MM.1S (cell line): ENCODE measurements around the gene ERCC5.
A peak's percentile ranks its signal among the peaks of the same experiment; 100 is the strongest.

ENCODE experiments used
- DNase-seq: peaks from one replicate; pipeline ENCODE4 v3.0.0-alpha.2; 2015
- H2AFZ ChIP-seq: fragments of 300-600 bp; sonication (generic); 2 replicates; pipeline ENCODE4 v1.6.0; 2016; ENCODE audit warnings: antibody characterized with exemption, low read length
- H3F3A ChIP-seq: fragments of 300-600 bp; sonication (generic); 2 replicates; pipeline ENCODE4 v1.6.1; 2016; ENCODE audit warnings: mild to moderate bottlenecking, antibody characterized with exemption, low read length, moderate library complexity, mixed read lengths; ENCODE audit not compliant: insufficient read depth
- H3K27ac ChIP-seq: fragments of 300-600 bp; sonication (generic); 2 replicates; pipeline ENCODE4 v1.5.1; 2016; ENCODE audit warnings: mild to moderate bottlenecking, low read length
- H3K27me3 ChIP-seq: fragments of 300-600 bp; sonication (generic); replicated peaks from 2 replicates; pipeline ENCODE4 v1.6.0; 2016; ENCODE audit warnings: low read length; ENCODE audit not compliant: insufficient read depth
- H3K36me3 ChIP-seq: fragments of 300-600 bp; sonication (generic); replicated peaks from 2 replicates; pipeline ENCODE4 v1.6.1; 2016; ENCODE audit warnings: mild to moderate bottlenecking, low read length, mixed read lengths; ENCODE audit not compliant: insufficient read depth
- H3K4me1 ChIP-seq: fragments of 300-600 bp; sonication (generic); 2 replicates; pipeline ENCODE4 v1.6.1; 2016; ENCODE audit warnings: low read length, mixed read lengths
- H3K4me2 ChIP-seq: fragments of 300-600 bp; sonication (generic); 2 replicates; pipeline ENCODE4 v1.6.0; 2016; ENCODE audit warnings: low read depth, low read length
- H3K4me3 ChIP-seq: fragments of 300-600 bp; sonication (generic); 2 replicates; pipeline ENCODE4 v1.5.1; 2016; ENCODE audit warnings: low read length, mixed read lengths
- H3K79me2 ChIP-seq: fragments of 300-600 bp; sonication (generic); 2 replicates; pipeline ENCODE4 v1.6.1; 2016; ENCODE audit warnings: mixed run types, low read length, mixed read lengths
- H3K9ac ChIP-seq: fragments of 300-600 bp; sonication (generic); 2 replicates; pipeline ENCODE4 v1.6.1; 2016; ENCODE audit warnings: low read length, mixed read lengths
- H3K9me2 ChIP-seq: fragments of 300-600 bp; sonication (generic); replicated peaks from 2 replicates; pipeline ENCODE4 v1.6.1; 2016; ENCODE audit warnings: mild to moderate bottlenecking, low read length, mixed read lengths; ENCODE audit not compliant: insufficient read depth
- H3K9me3 ChIP-seq: fragments of 300-600 bp; sonication (generic); replicated peaks from 2 replicates; pipeline ENCODE4 v1.6.1; 2016; ENCODE audit warnings: mild to moderate bottlenecking, low read length, mixed read lengths; ENCODE audit not compliant: insufficient read depth
- H4K20me1 ChIP-seq: fragments of 300-600 bp; sonication (generic); 2 replicates; pipeline ENCODE4 v1.6.1; 2016; ENCODE audit warnings: mild to moderate bottlenecking, low read length, moderate library complexity, mixed read lengths; ENCODE audit not compliant: insufficient read depth
- CTCF ChIP-seq: fragments of 300-600 bp; sonication (generic); IDR thresholded peaks from 2 replicates; pipeline ENCODE4 v1.5.1; 2016; ENCODE audit warnings: antibody characterized with exemption, low read length, mixed read lengths
- EZH2 ChIP-seq: fragments of 300-600 bp; sonication (generic); optimal IDR thresholded peaks from 2 replicates; pipeline ENCODE3; 2017; ENCODE audit warnings: low read depth, mild to moderate bottlenecking, antibody characterized with exemption, low read length, mixed read lengths
- EZH2phosphoT487 ChIP-seq: fragments of 300-600 bp; sonication (generic); IDR thresholded peaks from 2 replicates; pipeline ENCODE4 v1.6.1; 2018; ENCODE audit warnings: antibody characterized with exemption, low read length

ERCC5 gene

GRCh38 chr13:102845630-102846260, at the start of gene ERCC5:
Gene ERCC5 (plus strand): TSS chr13:102846032. CDS start chr13:102846267, 235 bp downstream.
- Histone ChIP-seq H2AFZ (peak within 1 kb of the TSS; percentile 88), H3K27me3 (no peaks in the 10 kb centered on the region), H3K4me2 (peak within 1 kb of the TSS; percentile 72), H4K20me1 (no peaks in the 10 kb centered on the region), H3K4me1 (peaks cover 6% of the 10 kb centered on the region), H3K36me3 (no peaks in the 10 kb centered on the region), H3K9me2 (no peaks in the 10 kb centered on the region), H3K27ac (peak within 1 kb of the TSS; percentile 98), H3F3A (peaks cover 21% of the 10 kb centered on the region), H3K9me3 (no peaks in the 10 kb centered on the region), H3K4me3 (peak within 1 kb of the TSS; percentile 96), H3K79me2 (peaks cover 37% of the 10 kb centered on the region), H3K9ac (peak within 1 kb of the TSS; percentile 96)
- DNase-seq = peak; percentile 97
- TF ChIP-seq EZH2 = no peak
- TF ChIP-seq EZH2phosphoT487 = no peak
- no peak for TF ChIP-seq CTCF

DNA sequence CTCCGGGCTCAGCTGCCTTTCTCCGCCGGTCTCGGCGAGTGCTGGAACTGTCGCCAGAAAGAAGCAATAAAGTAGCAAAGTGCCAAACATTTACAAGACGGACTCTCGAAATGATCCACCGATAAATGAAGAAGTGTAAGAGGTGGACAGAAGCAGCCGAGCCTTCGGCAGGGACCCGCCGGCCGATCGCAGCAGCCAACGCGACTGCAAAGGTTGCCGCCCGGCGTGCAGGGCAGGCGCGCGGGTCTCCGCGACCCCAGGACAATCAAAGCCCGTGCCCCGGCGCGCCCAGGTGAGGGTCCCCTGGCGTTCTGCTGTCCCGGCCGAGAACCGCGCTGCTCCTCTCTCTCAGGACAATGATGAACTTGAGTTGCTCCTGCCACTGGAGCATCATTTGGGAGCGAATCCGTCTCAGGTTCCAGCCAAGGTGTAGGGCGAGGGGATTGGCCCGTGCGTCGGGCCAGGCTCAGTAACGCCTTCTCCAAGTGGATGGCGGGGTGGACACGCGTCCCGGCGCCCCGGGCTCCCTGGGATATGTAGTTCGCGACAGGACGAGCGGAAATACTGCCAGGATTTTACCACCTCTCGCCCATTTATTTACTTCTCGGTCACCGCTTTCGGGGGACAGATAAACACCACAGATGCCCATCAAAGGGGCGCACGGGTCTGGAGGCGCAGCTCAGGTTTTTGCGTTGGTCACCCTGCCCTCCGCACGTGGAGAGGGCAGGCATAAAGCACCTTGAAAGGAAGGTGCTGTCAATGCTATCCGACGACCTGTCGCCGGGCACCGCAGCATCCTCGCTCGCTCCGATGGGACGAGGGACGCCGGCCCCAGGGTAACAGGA, 47.0 kb upstream of the ERCC5 start, which contains the start of the genes BIVM and POGLUT2:
TSS of gene BIVM (plus strand) at position 539 of the 845 bp plus-strand sequence. CDS start 8,149 bp downstream, outside the sequence.
TSS of gene POGLUT2 (minus strand) at position 396 of the 845 bp plus-strand sequence. CDS start at position 90, 306 bp downstream.
- Histone ChIP-seq H3K36me3 (no peaks in the 10 kb centered on the region), H3K27ac (peak within 1 kb of the TSS; percentile 53; the same call in 1 of the 2 replicates), H3K27me3 (no peaks in the 10 kb centered on the region), H2AFZ (peak within 1 kb of the TSS; percentile 92), H3F3A (peaks cover 17% of the 10 kb centered on the region), H3K4me3 (peak within 1 kb of the TSS; percentile 99), H3K9ac (peak within 1 kb of the TSS; percentile 72), H4K20me1 (no peaks in the 10 kb centered on the region), H3K79me2 (peaks cover 54% of the 10 kb centered on the region), H3K9me3 (no peaks in the 10 kb centered on the region), H3K4me1 (peaks cover 4% of the 10 kb centered on the region), H3K9me2 (no peaks in the 10 kb centered on the region), H3K4me2 (peak within 1 kb of the TSS; percentile 92)
- DNase-seq = peak; percentile 93
- no peak for TF ChIP-seq CTCF
- TF ChIP-seq EZH2phosphoT487 = no peak
- no peak for TF ChIP-seq EZH2

DNA sequence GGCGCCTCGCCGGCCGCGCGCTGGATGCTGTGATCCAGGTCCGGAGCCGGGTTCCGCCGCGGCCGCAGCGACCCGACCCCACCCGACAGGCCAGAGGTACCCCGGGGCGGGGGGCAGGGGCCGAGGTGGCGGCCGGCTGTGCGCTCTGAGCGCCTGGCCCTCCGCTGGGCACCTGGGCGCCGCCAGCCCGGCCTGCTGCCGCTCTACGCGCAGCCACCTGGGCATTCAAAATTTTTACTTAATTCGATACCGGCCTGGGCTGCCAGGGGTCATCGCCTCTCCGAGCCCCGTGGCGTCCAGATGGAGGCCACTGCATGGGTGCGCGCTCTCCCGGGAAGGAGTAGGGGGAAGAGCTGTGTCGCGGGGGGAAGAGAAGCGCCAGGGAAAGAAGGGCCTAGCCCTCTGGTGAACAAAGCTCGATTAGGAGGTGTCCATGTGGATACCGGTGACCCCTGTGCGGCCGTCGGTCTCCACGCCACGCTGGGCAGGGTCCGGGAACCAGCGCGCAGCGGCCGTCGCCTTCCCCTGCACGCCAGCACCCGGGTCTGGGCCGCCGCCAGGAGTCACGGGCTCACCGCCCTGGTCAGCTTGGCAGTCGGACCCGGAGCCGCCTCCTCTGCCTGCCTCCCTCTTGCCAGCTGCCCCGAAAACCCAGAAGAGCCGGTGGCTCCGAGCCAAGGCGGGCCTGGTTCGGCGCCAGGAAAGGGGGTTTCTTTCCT, 46.2 kb upstream of the ERCC5 start:
- peaks cover 58% of the 10 kb centered on the region for H3K79me2 ChIP-seq
- H4K20me1 ChIP-seq = no peaks in the 10 kb centered on the region
- no peaks in the 10 kb centered on the region for H3K27me3 ChIP-seq
- H3K36me3 ChIP-seq = no peaks in the 10 kb centered on the region
- DNase-seq = no peak
- H2AFZ ChIP-seq = peak overlapping the region; percentile 92
- peak overlapping the region; percentile 99 for H3K4me3 ChIP-seq
- TF ChIP-seq EZH2 = no peak
- TF ChIP-seq CTCF = no peak
- H3K4me2 ChIP-seq = peak overlapping the region; percentile 92
- peaks cover 1% of the 10 kb centered on the region for H3K4me1 ChIP-seq
- no peaks in the 10 kb centered on the region for H3K9me2 ChIP-seq
- peaks cover 17% of the 10 kb centered on the region for H3F3A ChIP-seq
- H3K27ac ChIP-seq = peak overlapping the region; percentile 32; the same call in 1 of the 2 replicates
- peak overlapping the region; percentile 72 for H3K9ac ChIP-seq
- H3K9me3 ChIP-seq = no peaks in the 10 kb centered on the region
